HG03280 (cell line): ENCODE measurements around the gene SLC35G4.
"Not testable (repeated sequence)": the region's sequence is repeated elsewhere in the genome, so short reads cannot be mapped to it uniquely, and the experiment has no call there.

ENCODE experiments used
- ATAC-seq: cut with Tn5 transposase; IDR thresholded peaks from one replicate; pipeline ENCODE4 v1.9.1; 2021; ENCODE audit warnings: mild to moderate bottlenecking, moderate library complexity; ENCODE audit not compliant: unreplicated experiment

Gene SLC35G4

DNA sequence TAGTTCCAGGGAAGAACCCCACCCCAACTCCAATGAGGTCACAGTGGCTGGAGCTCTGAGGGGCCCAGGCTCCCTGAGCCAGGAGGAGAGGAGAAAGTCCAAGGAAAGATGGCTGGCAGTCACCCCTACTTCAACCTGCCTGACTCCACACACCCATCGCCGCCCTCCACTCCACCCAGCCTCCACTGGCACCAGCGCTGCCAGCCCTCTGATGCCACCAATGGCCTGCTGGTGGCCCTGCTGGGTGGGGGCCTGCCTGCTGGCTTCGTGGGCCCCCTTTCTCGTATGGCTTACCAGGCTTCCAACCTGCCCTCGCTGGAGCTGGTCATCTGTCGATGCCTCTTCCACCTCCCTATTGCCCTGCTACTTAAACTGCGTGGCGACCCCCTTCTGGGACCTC is at the start of gene SLC35G4:
TSS of gene SLC35G4 (plus strand) at position 109 of the 400 bp plus-strand sequence. CDS start at position 109, 0 bp downstream.
- ATAC-seq = not testable (repeated sequence)

DNA sequence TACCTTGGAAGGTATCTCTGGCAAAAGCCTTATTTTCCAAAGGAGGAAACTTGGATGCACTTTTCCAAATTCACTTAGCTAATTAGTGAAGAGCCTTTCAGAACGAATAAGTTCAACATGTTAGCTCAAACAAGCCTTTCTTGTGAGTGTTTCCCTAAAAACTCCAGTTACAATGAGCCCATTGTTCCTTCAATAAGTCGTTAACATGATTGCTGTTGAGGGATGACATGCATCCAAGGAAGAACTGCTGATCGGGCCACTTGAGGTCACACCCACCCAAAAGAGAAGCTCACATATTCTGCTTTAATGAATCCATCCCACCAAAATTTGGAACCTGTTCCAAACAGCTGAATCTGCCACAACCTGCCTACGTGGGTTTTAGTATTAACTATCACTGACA is 48.1 kb upstream of the SLC35G4 start:
- no peak for ATAC-seq

DNA sequence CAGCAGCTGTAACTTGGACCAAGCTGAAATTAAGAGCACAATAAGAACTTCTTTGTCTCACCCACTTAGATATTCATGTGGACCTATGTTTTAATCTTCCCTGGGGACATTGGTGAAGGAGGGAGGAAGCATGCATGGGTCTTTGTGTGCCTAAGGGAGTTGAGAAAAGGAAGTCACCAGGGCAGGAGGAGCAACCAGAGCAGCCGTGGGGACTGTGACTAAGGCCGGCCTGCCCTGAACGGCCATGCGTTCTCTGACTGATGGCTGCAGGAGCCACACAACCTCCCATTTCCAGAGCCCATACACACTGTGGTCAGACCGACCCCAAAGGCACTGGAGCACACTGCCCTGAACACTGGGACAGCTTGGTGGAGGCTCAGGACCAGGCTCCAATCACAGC is 43.7 kb upstream of the SLC35G4 start:
- ATAC-seq = no peak

DNA sequence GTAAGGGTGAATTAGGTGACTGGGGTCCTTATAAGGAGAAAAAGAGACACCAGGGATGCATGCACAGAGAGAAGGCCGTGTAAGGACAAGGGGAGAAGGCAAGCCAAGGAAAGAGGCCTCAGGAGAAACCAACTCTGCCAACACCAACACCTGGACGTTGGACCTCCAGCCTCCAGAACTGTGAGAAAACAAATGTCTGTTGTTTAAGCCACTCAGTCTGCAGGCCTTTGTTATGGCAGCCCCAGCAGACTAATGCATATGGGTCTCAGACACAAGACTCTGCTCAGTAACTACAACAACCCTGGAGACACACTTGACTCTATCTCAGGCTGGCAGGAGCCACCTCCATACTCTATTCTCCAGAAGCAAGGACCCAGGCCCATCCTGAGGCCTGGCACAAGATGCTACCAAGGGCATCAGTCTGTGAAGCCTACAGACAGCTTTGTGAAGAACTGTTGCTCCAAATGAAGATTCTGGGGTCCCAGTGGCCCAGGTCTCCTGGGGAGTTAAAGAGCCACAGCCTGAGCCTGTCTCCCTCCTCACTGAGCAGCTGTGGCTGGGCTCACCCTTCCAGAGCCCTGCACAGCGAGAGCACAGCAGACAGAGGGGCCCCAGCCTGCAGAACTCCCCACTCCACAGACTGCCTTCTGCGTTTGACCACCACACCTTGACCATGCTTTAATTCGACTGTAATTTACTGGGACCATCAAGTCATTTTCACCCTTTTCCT is 43.0 kb upstream of the SLC35G4 start:
- ATAC-seq = no peak

DNA sequence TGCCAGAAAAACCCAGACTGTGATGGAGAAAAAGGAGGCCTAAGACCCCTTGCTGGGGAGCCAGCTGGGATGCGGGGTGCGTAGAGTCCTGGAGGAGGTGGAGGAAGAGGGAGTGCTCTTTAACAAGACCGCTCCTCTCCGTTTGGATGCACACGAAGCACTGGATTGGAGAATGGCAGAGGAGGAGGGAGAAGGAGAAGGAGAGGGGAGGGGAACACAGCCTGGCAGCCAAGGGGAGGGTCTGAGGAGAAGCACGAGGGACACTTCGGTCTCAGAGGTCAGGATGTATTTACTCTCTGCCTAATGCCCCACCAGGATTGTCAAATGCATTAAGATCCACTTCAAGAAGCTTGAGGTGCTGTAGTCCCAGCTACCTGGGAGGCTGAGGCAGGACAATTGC is 42.0 kb upstream of the SLC35G4 start:
- ATAC-seq = no peak

DNA sequence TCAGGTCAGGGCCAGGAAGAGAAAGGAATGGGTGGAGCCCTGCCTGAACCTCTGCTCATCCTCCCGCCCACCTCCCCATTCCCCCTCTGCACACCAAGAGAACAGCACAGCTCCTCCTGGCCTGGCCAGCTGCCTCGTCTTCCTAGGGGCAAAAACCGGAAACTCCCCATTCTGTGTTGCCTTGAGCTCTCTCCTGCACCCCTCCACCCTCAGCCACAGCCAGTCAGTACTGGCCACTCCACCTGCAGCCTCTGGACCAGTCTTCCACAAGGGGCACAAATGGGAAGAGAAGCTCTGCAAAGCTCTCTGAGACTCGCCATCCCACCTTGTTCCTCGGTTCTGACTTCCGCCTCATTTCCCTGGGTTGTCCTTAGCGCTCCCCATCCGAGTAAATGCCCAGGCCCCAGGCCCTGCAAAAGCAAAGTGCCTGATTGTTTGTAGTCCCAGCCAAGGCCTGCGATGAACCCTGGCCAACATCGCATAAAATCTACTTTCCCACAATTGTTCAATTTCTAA is 39.3 kb upstream of the SLC35G4 start:
- no peak for ATAC-seq

DNA sequence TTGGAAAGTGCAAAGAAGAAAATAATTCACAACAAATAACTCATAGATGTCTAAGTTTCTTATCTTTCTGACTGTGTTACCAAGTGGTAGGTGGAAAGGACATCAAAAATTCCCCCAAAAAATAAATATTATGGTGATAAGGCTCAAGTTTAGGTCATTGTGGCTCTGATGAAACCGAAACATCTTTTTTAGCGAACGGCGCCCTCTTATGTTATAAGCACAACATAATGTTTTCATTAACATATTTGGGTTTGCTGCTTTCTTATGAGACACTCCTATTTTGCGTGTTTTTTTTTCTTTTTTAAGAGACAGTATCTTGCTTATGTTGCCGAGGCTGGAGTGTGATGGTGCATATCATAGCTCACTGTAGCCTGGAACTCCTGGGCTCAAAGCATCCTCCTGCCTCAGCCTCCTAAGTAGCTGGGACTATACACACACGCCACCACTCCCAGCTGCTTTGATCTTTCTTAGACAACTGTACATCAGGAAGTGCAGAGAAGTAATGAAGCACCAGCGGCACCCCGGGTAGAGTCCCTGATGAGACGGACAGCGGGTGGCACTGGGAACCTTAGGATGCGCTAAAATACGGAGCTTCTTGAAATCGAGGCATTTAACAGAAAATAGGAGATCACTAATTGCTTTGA is 38.5 kb upstream of the SLC35G4 start:
- no peak for ATAC-seq

DNA sequence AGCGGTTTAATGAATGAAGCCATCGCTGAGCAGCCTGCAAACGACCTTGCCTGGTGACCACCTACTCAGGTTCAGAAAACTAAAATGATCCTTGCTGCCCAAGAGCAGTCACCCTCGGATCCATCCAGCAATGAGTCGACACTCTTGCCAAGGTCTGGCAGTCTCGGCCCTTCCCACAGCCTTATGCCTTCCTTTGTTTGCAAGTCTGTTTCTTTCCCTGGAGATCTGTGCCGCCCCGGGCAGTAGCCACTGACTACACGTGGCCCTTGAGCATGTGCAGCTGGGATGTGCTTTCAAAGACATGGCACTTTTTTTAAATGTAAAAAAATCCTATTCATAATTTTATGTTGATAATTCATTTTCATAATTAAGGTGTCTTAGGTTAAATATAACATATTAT is 37.2 kb upstream of the SLC35G4 start:
- ATAC-seq = no peak

DNA sequence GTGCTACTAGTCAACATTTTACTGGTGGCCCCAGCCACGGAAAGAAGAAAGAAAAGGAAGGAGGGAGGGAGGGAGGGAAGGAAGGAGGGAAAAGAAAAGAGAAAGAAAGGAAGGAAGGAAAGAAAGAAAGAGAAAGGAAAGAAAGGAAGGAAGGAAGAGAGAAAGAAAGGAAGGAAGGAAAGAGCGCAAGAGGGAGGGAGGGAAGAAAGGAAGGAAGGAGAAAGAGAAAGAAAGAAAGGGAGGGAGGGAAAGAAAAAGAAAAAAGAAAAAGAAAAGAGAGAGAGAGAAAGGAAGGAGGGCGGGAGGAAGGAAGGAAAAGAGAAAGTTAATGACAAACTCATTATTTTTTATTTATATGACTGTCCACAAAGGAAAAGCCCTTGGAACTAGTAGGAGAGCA is 34.9 kb upstream of the SLC35G4 start:
- no peak for ATAC-seq

DNA sequence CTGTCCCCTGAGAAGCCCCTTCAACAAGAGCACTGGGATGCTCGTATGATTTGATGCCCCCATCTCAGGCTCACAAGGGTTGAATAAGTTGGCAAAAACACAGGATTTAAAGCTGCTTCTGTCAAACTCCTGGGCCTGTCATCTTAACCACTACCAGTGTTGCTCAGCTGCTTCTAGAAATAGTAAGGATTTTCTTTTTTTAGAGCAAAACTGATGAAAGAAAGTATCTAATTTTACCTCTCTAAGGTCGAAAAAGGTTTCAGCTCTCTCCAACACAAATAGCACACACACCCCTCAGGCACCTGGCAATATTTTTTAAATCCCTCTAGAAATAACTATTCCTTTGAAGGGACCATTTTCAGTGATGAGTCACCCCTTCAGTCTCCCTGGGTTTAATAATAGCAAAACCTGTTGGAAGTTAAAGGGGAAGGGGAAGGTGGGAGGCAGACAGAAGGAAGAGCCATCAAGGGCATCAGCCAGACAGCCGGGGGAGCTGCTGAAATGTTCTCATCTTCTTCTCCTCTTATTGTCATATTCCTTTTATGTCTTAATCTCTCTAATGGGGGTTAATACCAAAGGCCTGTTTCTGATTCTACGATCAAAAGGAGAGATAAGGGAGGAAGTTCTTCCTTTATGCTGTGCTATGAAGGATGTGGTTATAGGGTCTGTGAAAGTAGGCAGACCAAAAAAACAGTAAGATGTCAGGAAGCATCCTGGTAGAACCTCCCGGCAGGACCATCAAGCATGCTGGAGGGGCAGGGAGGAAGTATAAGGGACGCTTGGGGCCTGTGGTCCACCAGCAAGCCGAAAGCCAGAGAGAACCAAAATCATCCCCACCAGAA is 31.9 kb upstream of the SLC35G4 start:
- ATAC-seq = no peak

DNA sequence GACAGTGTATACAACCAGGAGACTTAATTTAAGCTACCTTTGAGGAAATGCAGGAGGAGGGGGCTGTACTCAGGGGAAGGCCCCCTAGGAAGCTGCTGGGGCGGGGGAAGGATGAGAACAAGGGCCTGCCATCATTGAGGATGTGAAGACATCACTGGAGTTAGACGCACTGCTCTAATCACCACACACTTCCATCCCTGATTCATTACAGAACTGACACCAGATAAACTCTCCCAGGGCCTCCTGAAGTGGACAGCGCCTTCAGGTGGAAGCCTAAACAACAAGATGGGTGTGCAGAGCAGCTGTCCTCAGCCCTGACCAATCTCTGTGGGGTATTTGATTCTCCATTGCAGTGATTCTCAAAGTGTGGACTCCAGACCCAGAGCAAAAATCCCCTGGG is 30.6 kb upstream of the SLC35G4 start:
- ATAC-seq = no peak

DNA sequence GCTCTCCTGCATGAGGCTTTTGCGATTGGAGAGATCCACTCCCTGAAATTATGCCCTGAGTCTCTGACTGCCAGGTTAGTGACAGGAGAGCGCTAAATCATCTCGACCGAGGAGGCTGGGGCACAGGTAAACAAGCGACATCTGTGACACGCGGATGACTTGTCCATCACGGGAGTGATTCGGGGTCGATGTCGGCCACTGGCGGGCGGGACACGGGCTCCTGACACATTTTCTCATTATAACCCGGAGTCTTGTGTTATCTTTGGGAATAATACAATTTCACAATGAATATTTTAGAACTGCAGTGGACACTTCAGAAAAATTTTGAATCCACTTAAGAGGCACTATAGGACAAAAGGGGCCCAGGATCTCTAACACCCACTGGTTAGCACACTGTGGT is 29.5 kb upstream of the SLC35G4 start:
- no peak for ATAC-seq

DNA sequence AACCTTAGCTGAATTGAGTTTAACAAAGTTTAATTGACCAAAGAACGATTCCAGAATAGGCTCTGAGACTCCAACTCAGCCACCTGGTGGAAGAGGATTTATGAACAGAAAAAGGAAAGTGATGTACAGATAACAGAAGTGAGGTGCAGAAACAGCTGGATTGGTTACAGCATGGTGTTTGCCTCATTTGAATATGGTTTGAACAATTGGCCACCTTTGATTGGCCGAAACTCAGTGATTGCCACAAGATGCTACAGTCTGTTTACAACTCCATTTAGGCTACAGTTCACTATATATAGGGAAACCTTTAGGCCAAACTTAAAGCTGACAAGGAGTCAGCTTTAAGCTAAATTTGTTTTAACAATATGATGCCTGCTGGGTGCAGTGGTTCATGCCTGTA is 28.1 kb upstream of the SLC35G4 start:
- peak; percentile 54 for ATAC-seq

DNA sequence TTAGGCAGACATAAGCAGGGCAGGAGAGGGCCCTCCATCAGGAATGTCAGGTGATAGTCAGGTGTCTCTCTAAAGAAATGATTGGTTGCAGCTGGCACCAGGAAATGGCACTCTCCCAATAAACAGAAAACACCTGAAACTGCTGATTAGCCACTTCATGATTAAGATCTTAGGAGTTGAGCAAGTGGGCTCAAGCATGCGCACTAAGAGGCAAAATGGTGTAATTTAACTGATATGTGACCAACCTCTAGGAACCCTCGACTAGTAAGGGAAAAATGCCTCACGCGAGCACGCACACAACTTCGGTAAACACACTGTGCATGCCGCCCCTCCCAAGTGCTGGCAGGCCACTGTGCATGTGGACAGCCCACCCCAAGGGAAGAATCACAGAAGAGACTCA is 23.8 kb upstream of the SLC35G4 start:
- ATAC-seq = no peak

DNA sequence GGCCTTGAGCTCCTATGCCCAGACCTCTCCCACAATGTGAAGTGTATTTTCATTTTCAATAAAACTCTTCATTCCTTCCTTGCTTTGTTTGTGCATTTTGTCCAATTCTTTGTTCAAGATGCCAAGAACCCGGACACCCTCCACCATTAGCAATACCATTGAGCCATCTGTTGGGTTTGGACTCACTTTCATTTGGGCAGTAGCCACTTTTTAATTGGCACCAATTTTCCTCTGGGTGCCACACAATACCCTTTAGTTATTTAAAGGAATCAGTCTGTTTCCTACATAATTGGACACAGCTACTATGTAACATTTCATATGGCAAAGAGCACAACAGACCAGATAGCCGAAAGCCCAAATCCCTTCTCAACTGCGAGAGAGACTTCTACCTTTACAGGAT is 22.5 kb upstream of the SLC35G4 start:
- ATAC-seq = no peak

DNA sequence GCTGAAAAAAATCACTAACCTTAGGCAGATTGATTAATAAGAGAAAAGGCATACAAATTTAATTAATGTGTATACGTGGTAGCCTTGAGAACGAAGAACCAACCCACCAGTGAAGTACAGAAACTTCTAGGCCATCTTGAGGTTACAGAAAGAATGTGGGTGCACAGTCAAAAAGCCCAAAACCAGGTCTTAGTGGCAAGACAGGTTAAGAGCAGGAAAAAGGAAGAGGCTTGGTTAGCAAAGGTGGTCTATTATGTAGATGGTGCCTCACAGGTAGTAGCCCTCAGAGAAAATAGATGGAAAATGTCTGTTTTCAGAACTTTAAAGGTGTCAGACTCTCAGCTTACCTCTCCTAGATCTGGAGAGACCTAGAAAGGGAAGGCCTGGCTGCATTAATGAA is 22.0 kb upstream of the SLC35G4 start:
- ATAC-seq = no peak

DNA sequence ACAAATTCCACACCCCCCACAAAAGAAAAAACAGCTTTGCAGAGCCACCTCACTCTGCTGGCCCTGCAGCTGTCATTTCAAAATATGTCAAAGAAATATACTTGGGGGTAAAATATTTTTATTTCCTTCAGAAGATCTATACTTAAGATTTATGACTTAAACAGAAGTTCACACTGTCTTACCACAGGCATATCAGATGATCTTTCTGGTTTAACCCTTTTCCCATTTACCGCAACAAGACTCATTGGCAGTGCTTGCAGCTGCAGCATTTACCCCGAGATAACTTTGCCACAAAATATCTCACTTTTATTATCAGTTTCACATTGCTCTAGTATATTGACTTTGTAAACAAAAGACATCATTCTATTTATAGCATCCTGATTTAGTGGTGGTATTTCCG is 21.6 kb upstream of the SLC35G4 start:
- ATAC-seq = no peak

DNA sequence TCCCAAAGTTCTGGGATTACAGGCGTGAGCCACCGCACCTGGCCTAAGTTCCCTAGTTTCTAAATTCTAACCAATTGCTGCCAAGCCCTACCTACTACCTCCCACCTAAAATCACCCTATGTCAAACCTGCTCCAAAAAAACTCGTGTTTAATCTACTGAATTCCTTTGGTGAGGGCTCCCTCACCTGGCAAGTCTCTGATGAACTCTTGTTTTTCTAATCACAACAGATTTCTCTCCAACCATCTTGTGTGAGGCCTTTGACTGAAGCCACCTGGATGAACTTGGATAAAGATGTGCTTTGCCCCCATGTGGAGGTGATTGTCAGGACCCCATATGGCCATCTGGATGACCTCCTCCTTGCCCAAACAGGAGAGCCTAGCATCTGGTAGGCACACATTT is 17.4 kb upstream of the SLC35G4 start:
- no peak for ATAC-seq

DNA sequence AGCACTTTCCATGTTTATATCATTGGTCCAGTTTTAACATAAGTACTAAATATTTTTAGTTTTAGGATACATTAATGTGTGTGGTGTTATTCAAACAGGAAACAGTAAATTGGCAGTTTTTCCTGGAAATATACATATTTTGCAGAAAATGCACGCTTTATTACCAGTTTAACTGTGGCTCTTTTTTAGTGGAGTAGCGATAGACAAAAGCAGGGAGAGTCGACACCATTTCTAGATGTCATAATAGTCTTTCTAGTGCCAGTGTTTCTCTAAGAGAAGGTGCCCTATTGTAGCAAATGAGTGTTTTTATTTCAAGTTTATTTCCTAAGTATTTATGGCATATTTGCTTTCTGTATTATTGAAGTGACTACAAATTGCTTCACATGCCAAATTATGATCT is 9.1 kb upstream of the SLC35G4 start:
- ATAC-seq = no peak

DNA sequence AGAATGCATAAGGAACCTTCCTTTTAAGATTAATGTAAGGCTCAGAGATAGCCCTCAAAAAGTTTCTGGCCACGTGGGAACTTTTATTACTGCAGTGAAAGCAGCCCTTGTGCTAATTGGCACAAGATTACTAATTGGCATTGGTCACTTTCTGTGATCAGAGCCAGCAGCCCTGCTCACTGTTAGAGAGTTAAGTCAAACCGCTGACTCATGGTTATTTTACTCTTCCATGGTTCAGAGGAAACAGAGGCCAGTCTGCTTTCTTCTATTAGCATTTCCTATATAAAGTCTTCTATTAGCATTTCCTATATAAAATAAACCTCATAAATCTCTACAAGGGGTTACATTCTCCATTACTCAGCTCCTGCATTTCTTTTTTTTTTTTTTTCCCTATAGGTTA is 1.5 kb upstream of the SLC35G4 start:
- no peak for ATAC-seq

DNA sequence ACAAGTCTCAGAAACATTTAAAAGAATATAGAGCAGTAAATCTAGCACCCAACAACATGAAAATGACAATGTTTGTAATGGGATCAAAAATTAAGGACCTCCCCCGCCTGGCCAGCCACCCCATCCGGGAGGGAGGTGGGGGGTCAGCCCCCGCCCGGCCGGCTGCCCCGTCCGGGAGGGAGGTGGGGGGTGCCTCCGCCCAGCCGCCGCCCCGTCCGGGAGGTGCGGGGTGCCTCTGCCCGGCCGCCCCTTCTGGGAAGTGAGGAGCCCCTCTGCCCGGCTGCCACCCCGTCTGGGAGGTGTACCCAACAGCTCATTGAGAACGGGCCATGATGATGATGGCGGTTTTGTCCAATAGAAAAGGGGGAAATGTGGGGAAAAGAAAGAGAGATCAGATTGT is 778 bp upstream of the SLC35G4 start:
- ATAC-seq = not testable (repeated sequence)

DNA sequence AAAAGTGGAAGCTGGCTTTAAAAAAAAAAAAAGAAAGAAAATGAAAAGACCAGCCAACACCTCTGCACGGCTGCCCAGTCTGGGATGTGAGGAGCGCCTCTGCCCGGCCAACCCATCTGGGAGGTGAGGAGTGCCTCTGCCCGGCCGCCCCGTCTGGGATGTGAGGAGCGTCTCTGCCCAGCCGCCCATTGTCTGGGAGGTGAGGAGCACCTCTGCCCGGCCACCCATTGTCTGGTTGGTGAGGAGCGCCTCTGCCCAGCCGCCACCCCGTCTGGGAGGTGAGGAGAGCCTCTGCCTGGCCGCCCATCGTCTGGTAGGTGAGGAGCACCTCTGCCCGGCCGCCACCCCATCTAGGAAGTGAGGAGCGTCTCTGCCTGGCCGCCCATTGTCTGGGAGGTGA is 3.7 kb downstream of the SLC35G4 start:
- not testable (repeated sequence) for ATAC-seq
